Tracheal epithelial cell (primary cell): ENCODE results near the gene ACACB. TPM values are rescaled to one million over a fixed set of nuclear protein-coding genes. Genes with fewer than 3 reads are reported as not detected.

Experiments
- total RNA-seq: library from RNA; depleted of rRNA; stranded (reverse); fragments of >200 nt; gene quantifications from 2 replicates; pipeline ENCODE4 v1.2.1, GENCODE V29; 2014

Gene ACACB
- 1.3 and 1.9 TPM in 2 replicates for total RNA-seq

GRCh38 chr12:109115758-109116610, at the start of gene ACACB:
ACACB (plus strand) TSS chr12:109116587; CDS start chr12:109139406, 22,819 bp downstream.

DNA sequence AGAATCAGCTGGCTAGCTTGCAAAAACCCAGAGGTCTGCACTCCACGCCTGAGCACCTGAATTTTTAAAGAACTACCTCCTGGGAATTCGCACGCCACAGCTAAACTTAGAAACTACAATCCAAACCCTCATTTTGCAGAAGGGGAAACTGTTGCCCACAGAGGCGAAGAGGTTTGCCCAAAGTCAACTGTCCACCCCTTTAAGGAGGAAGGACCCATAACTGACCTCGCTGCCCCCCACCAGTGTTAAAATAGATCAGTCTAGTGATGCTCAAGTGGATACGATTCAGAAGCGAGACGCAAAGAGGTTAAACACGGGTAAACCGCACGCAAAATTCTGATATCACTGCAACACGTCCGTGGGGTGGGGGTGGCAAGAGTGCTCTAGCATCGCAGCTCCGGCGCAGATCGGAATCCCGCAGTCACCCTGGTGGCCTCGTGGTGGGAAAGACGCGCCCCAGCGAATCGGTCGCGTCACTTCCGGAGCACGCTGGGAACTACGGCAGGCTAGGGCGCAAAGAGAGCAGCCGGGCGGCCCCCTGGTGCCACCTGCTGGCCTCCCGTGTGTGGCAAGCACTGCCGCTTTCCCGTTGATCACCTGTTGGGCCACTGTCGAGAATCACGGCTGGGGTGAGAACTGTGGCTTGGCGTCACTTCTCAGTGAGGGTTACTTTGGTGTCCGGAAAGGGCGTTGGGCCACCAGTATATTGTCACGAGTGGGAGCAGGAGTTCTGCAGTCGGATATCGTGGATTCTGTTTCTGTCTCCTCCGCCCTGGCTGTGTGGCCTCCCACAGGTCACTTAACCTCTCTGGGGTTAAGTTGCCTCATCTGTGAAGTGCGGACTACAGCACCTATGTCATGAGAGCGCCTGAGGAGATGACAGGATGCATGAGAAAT, 23.1 kb upstream of the ACACB start, which contains the start of gene ALKBH2:
TSS of gene ALKBH2 (minus strand) at position 451 of the 897 bp plus-strand sequence. CDS start 686 bp downstream, outside the sequence.

DNA sequence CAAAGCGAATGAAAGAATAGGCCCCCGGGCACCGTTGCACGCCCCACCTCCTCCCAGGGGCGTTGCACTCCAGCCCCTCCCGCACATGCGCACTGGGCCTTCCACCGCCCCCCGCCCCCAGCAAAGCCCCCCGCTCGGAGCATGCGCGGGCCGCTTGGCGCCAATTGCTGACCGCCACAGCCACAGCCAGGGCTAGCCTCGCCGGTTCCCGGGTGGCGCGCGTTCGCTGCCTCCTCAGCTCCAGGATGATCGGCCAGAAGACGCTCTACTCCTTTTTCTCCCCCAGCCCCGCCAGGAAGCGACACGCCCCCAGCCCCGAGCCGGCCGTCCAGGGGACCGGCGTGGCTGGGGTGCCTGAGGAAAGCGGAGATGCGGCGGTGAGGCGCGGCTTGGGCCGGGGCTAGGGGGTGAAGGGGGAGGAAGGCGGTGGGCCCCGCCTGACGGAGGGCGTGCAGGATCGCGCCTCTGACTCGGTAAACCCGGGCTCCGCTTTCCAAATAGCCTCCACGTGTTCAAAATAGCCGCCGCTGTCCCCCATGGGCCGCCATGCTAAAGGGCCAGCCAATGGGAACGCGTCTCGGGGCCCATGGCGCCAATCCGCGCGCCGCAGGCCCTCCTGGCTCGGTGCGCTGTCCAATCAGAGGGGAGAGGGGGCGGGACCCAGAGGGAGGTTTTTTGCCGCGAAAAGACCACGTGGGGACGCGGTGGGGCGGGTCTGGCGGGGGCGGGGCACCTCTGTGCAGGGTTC, 18.8 kb upstream of the ACACB start, which contains the start of gene UNG:
TSS of gene UNG (plus strand) at position 163 of the 748 bp plus-strand sequence. CDS start at position 246, 83 bp downstream.

GRCh38 chr12:109308534-109309380, 192.4 kb downstream of the ACACB start, which contains the start of gene FOXN4:
FOXN4 (minus strand) TSS chr12:109309284; CDS start chr12:109308321, 963 bp downstream.

Other genes starting within 250 kb of the ACACB start
- not detected in 2 replicates for gene DAO, start 236.5 kb upstream of the ACACB start, total RNA-seq
- not detected in 2 replicates for gene SVOP, start 95.5 kb upstream of the ACACB start, total RNA-seq
- 4.3 and 8.0 TPM in 2 replicates for gene USP30, start 64.0 kb upstream of the ACACB start, total RNA-seq
- 21.2 and 43.7 TPM in 2 replicates for gene ALKBH2, start 23.1 kb upstream of the ACACB start, total RNA-seq
- gene UNG, start 19.0 kb upstream of the ACACB start, total RNA-seq, result 31.6 and 34.1 TPM in 2 replicates
- gene FOXN4, start 192.7 kb downstream of the ACACB start, total RNA-seq, result not detected in 2 replicates
- gene MYO1H, start 231.3 kb downstream of the ACACB start, total RNA-seq, result not detected in 2 replicates